ENCODE results near the gene CCR4.

Gene CCR4

DNA sequence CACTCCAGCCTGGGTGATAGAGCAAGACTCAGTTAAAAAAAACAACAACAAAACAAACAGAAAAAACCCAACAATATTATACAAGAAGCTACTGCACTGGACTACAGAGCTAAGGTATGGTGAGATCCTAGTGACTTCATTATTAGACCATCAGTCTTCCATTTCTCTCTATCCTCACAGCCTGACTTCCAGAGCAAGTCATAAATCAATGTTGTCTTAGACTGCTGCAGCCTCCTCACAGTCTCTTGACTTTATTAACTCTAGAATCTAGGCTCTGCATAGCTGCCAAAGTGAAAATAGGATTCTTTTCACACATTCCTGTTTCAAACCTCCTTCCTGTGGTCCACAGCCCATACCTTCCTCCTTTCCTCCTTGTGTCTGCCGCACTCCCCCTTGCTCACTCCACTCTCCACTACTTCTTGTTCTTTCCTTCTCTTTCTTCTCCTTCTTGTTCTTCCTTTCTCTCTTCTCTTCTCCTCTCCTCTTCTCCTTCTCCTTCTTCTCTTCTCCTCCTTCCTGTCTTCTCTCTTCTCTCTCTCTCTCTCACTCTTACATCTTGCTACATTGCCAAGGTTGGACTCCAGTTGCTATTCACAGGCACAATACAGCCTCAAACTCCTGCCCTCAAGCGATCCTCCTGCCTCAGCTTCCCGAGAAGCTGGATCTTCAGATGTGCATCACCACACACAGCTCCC lies 49.4 kb downstream of the CCR4 start:
- POLR2A ChIA-PET, result no interaction called here
- Histone ChIP-seq H3K4me3 (ENCODE audit: low read depth, low read length) (no peak overlapping the region), H3K9me3 (ENCODE audit: control insufficient read depth, insufficient read depth, low read depth, low read length) (no peaks in the 10 kb centered on the region), H3K27ac (ENCODE audit: extremely low read depth, low read depth, low read length) (no peak overlapping the region), H3K36me3 (ENCODE audit: control insufficient read depth in 2 of 2, insufficient read depth in 1 of 2, low read length in 2 of 2) (peaks cover 0 to 4% of the 10 kb centered on the region in 2 experiments; a peak in 1 of 3 replicates), H3K4me1 (ENCODE audit: control insufficient read depth, insufficient read depth, low read length) (no peaks in the 10 kb centered on the region)
- no peak for TF ChIP-seq ZNF792 (tag by site-specific recombination; IDR thresholded peaks at IDR 0.05)
- TF ChIP-seq ZNF366 (tag by site-specific recombination; conservative IDR thresholded peaks at IDR 0.05), result peak; percentile 51; the same call in 1 of the 2 replicates
- peak; percentile 37; the same call in 1 of the 2 replicates for TF ChIP-seq PRDM1 (tag by site-specific recombination; IDR thresholded peaks at IDR 0.05)
- CTCF ChIA-PET, result interaction anchor here (1.2 kb wide), 1 partner anchor 74 kb away, joined by 3 read pairs; no protein-coding TSS in a partner anchor

DNA sequence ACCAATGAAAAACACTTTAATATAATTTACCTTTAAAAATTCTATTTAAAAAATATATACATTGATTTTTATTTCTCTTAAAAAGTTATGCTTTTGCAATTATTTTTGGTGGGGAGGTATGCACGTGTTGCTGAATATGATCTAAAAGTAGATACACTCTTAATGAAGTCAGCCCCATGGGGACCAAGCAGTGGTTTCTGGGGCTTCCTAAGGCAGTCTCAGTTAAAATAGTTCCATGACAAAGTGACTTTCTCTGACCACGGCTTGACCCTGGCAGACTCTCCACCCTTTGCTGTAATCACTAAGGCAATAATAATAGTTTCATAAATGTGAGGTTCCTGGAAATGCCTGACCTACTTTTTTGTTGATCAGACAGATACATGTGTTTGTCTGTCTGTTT lies 50.4 kb downstream of the CCR4 start:
- no peaks in the 10 kb centered on the region for H3K9me3 ChIP-seq (ENCODE audit: control insufficient read depth, insufficient read depth, low read depth, low read length)
- H3K4me1 ChIP-seq (ENCODE audit: control insufficient read depth, insufficient read depth, low read length), result no peaks in the 10 kb centered on the region
- ChIA-PET CTCF (interaction anchor here (1.2 kb wide), 1 partner anchor 73 kb away, joined by 3 read pairs; no protein-coding TSS in a partner anchor), POLR2A (no interaction called here)
- peaks cover 0 to 4% of the 10 kb centered on the region in 2 experiments; a peak in 1 of 3 replicates for H3K36me3 ChIP-seq (ENCODE audit: control insufficient read depth in 2 of 2, insufficient read depth in 1 of 2, low read length in 2 of 2)
- TF ChIP-seq ZNF354C (tag by site-specific recombination; IDR thresholded peaks at IDR 0.05; ENCODE audit: borderline replicate concordance, low read depth) (no peak), MYNN (tag by site-specific recombination; IDR thresholded peaks at IDR 0.05; ENCODE audit: borderline replicate concordance) (no peak), ZNF629 (tag by site-specific recombination; IDR thresholded peaks at IDR 0.05) (no peak), GFI1B (tag by site-specific recombination; IDR thresholded peaks at IDR 0.05) (no peak), ZNF544 (tag by site-specific recombination; IDR thresholded peaks at IDR 0.05) (no peak), ZFP37 (tag by site-specific recombination; IDR thresholded peaks at IDR 0.05) (no peak), ZBTB21 (tag by site-specific recombination; IDR thresholded peaks at IDR 0.05) (no peak), ZNF837 (tag by site-specific recombination; IDR thresholded peaks at IDR 0.05) (no peak), SP2 (tag by site-specific recombination; IDR thresholded peaks at IDR 0.05) (no peak), ZBTB7A (tag by site-specific recombination; IDR thresholded peaks at IDR 0.05; ENCODE audit: low read depth) (no peak)
- H3K27ac ChIP-seq (ENCODE audit: extremely low read depth, low read depth, low read length), result no peak overlapping the region
- H3K4me3 ChIP-seq (ENCODE audit: low read depth, low read length), result no peak overlapping the region

DNA sequence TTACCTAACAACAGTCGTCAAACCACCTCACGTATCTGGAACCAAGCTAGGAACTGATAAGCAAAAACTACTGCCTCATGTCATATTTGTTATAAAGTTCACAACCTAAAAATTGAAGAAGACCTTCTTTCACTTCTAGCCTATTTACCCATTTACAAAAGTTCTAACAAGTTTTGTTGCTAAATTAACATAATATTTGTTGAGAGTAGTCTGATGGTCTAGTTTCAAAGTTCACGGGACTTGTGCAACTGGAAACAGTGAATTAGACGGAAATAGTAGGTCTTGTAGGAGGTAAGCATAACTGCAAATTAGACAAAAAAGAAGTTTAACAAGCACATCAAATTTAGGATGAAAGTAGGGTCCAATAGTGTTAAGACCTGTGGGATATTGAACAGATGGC lies 51.9 kb downstream of the CCR4 start:
- TF ChIP-seq MZF1 (tag by site-specific recombination; IDR thresholded peaks at IDR 0.05; ENCODE audit: borderline replicate concordance) (no peak), ZNF23 (tag by site-specific recombination; IDR thresholded peaks at IDR 0.05; ENCODE audit: borderline replicate concordance) (no peak), ZNF350 (tag by site-specific recombination; IDR thresholded peaks at IDR 0.05) (no peak)
- Histone ChIP-seq H3K36me3 (ENCODE audit: control insufficient read depth in 2 of 2, insufficient read depth in 1 of 2, low read length in 2 of 2) (peaks cover 0 to 4% of the 10 kb centered on the region in 2 experiments; a peak in 1 of 3 replicates), H3K27ac (ENCODE audit: extremely low read depth, low read depth, low read length) (no peak overlapping the region), H3K4me3 (ENCODE audit: low read depth, low read length) (no peak overlapping the region), H3K9me3 (ENCODE audit: control insufficient read depth, insufficient read depth, low read depth, low read length) (no peaks in the 10 kb centered on the region), H3K4me1 (ENCODE audit: control insufficient read depth, insufficient read depth, low read length) (no peaks in the 10 kb centered on the region)
- ChIA-PET CTCF (interaction anchor here (1.1 kb wide), 1 partner anchor 28 kb away, joined by 3 read pairs; no protein-coding TSS in a partner anchor), POLR2A (no interaction called here)

DNA sequence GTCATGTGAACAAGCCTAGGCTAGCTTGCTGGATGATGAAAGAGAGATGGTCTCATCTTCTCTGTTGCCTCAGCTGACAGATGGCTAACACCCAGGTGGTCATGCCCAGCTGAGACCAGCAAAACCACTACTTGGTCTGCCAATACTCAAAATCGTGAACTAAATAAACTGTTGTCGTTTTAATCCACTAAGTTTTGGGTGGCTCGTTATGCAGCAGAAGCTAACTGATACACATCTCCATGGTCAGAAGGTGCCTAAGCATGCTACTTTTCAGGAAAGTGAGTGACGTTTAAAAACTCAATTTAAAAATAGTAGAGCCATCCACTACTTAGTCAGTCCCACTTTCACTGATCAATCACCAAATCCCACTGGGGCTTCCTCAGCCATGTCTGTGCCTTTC lies 52.8 kb downstream of the CCR4 start:
- Histone ChIP-seq H3K9me3 (ENCODE audit: control insufficient read depth, insufficient read depth, low read depth, low read length) (no peaks in the 10 kb centered on the region), H3K4me3 (ENCODE audit: low read depth, low read length) (no peak overlapping the region), H3K27ac (ENCODE audit: extremely low read depth, low read depth, low read length) (no peak overlapping the region), H3K4me1 (ENCODE audit: control insufficient read depth, insufficient read depth, low read length) (no peaks in the 10 kb centered on the region), H3K36me3 (ENCODE audit: control insufficient read depth in 2 of 2, insufficient read depth in 1 of 2, low read length in 2 of 2) (peaks cover 0 to 4% of the 10 kb centered on the region in 2 experiments; a peak in 1 of 3 replicates)
- ChIA-PET CTCF (no interaction called here), POLR2A (no interaction called here)
- TF ChIP-seq, protein P1, sequence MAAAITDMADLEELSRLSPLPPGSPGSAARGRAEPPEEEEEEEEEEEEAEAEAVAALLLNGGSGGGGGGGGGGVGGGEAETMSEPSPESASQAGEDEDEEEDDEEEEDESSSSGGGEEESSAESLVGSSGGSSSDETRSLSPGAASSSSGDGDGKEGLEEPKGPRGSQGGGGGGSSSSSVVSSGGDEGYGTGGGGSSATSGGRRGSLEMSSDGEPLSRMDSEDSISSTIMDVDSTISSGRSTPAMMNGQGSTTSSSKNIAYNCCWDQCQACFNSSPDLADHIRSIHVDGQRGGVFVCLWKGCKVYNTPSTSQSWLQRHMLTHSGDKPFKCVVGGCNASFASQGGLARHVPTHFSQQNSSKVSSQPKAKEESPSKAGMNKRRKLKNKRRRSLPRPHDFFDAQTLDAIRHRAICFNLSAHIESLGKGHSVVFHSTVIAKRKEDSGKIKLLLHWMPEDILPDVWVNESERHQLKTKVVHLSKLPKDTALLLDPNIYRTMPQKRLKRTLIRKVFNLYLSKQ (tag by site-specific recombination; IDR thresholded peaks at IDR 0.05; ENCODE audit: borderline replicate concordance), result no peak
- TF ChIP-seq, protein P2, sequence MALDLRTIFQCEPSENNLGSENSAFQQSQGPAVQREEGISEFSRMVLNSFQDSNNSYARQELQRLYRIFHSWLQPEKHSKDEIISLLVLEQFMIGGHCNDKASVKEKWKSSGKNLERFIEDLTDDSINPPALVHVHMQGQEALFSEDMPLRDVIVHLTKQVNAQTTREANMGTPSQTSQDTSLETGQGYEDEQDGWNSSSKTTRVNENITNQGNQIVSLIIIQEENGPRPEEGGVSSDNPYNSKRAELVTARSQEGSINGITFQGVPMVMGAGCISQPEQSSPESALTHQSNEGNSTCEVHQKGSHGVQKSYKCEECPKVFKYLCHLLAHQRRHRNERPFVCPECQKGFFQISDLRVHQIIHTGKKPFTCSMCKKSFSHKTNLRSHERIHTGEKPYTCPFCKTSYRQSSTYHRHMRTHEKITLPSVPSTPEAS (tag by site-specific recombination; IDR thresholded peaks at IDR 0.05), result no peak
- TF ChIP-seq ZNF114 (tag by site-specific recombination; IDR thresholded peaks at IDR 0.05) (no peak), HOXD13 (CRISPR knock-in tag; IDR thresholded peaks at IDR 0.05; ENCODE audit: borderline replicate concordance) (no peak), ZNF221 (tag by site-specific recombination; IDR thresholded peaks at IDR 0.05; ENCODE audit: borderline replicate concordance) (no peak), ZNF223 (tag by site-specific recombination; IDR thresholded peaks at IDR 0.05) (no peak)
- TF ChIP-seq, protein P3, sequence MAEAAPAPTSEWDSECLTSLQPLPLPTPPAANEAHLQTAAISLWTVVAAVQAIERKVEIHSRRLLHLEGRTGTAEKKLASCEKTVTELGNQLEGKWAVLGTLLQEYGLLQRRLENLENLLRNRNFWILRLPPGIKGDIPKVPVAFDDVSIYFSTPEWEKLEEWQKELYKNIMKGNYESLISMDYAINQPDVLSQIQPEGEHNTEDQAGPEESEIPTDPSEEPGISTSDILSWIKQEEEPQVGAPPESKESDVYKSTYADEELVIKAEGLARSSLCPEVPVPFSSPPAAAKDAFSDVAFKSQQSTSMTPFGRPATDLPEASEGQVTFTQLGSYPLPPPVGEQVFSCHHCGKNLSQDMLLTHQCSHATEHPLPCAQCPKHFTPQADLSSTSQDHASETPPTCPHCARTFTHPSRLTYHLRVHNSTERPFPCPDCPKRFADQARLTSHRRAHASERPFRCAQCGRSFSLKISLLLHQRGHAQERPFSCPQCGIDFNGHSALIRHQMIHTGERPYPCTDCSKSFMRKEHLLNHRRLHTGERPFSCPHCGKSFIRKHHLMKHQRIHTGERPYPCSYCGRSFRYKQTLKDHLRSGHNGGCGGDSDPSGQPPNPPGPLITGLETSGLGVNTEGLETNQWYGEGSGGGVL (tag by site-specific recombination; IDR thresholded peaks at IDR 0.05), result no peak
